SU-DHL-6 (cell line): Measurements from ENCODE around the gene ACLY.

Experiments used
- EZH2phosphoT487 ChIP-seq: fragments of 200-600 bp; sonication (generic), shearing (Covaris generic); conservative IDR thresholded peaks from 2 replicates; pipeline ENCODE4 v1.6.1; 2018; ENCODE audit warnings: mild to moderate bottlenecking, antibody characterized with exemption, low read length, moderate library complexity, mixed read lengths
- TF ChIP-seq, protein P1 (sequence below): fragments of 200-600 bp; sonication (generic); IDR thresholded peaks from one replicate; pipeline ENCODE4 v1.5.1; 2017; ENCODE audit warnings: antibody characterized with exemption, mild to moderate bottlenecking, low read length, moderate library complexity; ENCODE audit not compliant: insufficient read depth, poor library complexity, severe bottlenecking

DNA sequence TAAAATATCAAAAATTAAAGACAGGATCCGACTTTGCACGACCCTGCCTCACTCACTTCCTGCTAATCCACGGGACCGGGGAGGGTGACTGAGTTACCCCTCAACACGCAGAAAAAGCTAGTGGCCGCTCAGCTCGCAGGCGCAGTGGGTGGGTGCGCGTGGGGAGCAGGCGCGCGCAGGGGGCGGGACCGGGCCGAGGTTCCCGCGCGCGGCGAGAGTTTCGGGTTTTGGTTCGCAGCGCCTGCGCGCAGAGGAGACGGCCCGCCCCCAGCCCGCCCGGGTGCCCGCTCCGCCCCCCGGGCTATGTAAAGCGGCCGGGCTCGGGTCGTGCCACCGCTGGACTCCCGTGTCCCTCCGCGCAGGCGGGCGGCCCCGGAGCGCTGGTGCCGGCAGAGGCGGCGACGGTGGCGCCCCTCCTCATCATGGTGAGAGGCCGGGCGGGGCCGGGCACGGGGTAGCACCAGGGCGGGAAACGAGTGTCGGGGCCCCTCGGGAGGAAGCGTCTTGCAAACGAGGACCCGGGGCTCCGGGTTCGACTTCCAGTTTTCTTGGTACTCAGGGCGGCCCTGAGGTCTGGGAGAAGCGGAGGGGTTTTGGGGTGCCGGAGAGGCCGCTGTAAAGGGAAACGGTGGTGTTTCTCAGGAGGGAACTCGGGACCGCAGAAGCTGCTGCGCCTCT is 47.9 kb upstream of the ACLY start, which contains the start of gene CNP:
- TF ChIP-seq EZH2phosphoT487, result no peak
- TF ChIP-seq, protein P1, sequence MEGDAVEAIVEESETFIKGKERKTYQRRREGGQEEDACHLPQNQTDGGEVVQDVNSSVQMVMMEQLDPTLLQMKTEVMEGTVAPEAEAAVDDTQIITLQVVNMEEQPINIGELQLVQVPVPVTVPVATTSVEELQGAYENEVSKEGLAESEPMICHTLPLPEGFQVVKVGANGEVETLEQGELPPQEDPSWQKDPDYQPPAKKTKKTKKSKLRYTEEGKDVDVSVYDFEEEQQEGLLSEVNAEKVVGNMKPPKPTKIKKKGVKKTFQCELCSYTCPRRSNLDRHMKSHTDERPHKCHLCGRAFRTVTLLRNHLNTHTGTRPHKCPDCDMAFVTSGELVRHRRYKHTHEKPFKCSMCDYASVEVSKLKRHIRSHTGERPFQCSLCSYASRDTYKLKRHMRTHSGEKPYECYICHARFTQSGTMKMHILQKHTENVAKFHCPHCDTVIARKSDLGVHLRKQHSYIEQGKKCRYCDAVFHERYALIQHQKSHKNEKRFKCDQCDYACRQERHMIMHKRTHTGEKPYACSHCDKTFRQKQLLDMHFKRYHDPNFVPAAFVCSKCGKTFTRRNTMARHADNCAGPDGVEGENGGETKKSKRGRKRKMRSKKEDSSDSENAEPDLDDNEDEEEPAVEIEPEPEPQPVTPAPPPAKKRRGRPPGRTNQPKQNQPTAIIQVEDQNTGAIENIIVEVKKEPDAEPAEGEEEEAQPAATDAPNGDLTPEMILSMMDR, result no peak
